C4-2B (cell line): ENCODE data around the gene RBM28.

Experiments used
- CTCF ChIP-seq: fragments of 450-650 bp; conservative IDR thresholded peaks from 2 replicates; pipeline ENCODE4 v1.5.1; 2017; ENCODE audit warnings: mild to moderate bottlenecking
- ZFX ChIP-seq: fragments of 450-650 bp; IDR thresholded peaks from 2 replicates; pipeline ENCODE4 v1.6.1; 2017

GRCh38 chr7:128262273-128263028 lies 81.3 kb downstream of the RBM28 start:
- TF ChIP-seq CTCF (no peak), ZFX (no peak)
